Astrocyte (in vitro differentiated cells and primary cell): ENCODE results near the gene ZSWIM7.

Source experiments
- EZH2 ChIP-seq: IDR thresholded peaks from 2 replicates; pipeline ENCODE4 v1.6.1; 2012; ENCODE audit warnings: mild to moderate bottlenecking, low read length, inconsistent platforms; ENCODE audit not compliant: insufficient read depth
- TF ChIP-seq, protein P1 (sequence below): IDR thresholded peaks from 2 replicates; pipeline ENCODE4 v1.5.1; 2011; ENCODE audit warnings: low read depth, mild to moderate bottlenecking, inconsistent platforms, low read length, moderate library complexity; ENCODE audit not compliant: insufficient read depth

DNA sequence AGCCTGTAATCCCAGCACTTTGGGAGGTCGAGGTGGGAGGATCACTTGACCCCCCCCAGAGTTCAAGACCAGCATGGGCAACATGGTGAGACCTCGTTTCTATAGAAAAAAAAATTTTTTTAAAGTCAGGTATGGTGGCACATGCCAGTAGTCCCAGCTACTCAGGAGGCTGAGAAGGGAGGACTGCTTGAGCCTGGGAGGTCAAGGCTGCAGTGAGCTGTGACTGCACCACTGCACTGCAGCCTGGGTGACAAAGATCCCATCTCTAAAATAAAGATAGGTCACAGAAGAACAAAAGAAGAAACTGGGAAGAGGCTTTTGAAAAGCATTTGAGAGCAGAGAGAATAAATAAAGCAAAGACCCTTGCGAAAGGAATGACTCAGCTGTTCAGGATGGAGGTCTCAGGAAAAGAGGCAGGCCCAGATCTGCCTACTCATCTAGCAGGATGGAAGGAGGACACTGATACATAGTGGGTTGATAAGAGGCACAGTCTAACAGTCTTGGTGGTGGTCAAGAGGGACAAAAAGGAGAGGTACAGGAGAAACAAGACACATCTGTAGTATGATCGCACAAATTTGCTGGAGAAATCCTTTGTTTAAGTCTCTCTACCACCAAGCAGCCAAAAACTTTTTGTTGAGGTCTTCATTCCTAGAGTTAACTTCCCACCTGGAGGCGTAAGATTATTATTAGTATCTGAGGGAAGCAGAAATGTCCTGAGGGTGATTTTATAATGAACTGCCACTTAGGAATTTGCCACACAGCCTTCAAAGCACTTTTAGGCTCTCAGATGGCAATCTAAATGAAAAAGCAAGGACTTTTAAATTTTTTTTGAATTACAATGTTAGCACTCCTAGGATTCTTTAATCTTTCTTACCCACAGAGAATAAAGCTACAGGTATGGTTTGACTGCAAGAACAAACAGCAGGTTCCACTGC, 17.6 kb downstream of the ZSWIM7 start:
- TF ChIP-seq, protein P1, sequence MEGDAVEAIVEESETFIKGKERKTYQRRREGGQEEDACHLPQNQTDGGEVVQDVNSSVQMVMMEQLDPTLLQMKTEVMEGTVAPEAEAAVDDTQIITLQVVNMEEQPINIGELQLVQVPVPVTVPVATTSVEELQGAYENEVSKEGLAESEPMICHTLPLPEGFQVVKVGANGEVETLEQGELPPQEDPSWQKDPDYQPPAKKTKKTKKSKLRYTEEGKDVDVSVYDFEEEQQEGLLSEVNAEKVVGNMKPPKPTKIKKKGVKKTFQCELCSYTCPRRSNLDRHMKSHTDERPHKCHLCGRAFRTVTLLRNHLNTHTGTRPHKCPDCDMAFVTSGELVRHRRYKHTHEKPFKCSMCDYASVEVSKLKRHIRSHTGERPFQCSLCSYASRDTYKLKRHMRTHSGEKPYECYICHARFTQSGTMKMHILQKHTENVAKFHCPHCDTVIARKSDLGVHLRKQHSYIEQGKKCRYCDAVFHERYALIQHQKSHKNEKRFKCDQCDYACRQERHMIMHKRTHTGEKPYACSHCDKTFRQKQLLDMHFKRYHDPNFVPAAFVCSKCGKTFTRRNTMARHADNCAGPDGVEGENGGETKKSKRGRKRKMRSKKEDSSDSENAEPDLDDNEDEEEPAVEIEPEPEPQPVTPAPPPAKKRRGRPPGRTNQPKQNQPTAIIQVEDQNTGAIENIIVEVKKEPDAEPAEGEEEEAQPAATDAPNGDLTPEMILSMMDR, result no peak
- no peak for TF ChIP-seq EZH2
